GM18858 (cell line): ENCODE data around the gene ZNF263.
A peak's percentile ranks its signal among the peaks of the same experiment; 100 is the strongest.

Experiments
- ATAC-seq: cut with Tn5 transposase; IDR thresholded peaks from one replicate; pipeline ENCODE4 v1.9.1; 2021; ENCODE audit not compliant: unreplicated experiment

ZNF263 gene

DNA sequence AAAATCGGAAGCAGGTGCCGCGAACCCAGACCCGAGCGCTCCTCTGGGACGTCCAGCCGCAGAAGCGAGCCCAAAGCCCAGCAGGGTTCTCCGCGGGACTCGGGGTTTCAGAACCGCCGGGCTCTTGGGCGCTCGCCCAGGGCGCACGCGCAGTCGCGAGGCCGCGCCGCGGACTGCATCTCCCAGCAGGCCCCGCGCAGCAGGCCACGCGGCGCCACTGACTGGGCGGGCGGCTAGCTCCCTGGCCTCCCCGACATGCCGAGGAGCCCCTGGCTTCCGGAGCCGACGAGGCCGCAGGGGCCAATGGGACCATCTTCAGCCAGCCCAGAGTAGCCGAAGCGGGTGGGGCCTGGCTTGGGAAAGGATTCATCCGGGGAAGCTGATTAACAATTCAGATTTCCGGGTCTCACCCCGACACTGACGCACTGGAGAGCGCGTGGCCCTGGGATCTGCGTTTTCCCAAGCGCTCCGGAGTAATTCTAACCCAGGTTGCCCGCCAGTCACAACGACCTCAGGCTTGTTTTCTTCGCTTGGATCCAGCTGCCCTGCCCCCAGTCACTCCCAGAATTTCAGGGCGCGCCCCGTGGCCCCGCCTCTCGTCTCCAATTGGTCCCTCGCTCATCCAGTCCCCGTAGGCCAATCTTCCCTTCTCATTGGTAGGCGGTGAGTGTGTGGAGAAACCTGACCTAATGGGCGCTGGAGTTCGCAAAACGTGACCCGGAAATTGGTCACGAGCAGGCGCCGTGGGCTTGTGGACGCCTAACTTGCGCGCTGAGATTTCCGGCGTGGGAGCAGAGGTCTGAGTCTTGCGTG is at the start of gene ZNF263:
TSS of gene ZNF263 (plus strand) at position 762 of the 813 bp plus-strand sequence. CDS start 328 bp downstream, outside the sequence.
- ATAC-seq = peak; percentile 61

DNA sequence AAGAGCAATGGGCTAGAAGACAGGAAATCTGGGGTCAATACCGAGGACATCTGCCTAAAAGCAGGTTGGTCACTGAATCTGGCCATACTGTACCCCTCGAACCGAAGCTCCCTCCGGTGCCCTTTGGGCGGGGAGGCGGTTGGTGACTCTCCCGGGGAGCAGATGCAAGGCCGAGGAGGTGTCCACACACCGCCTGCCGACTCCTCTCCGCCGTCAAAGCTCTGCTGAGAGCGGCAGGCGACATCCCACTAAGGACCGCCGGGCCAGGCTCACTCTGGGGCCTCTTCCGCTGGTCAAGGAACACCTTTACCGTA is 48.8 kb upstream of the ZNF263 start:
- ATAC-seq = no peak

DNA sequence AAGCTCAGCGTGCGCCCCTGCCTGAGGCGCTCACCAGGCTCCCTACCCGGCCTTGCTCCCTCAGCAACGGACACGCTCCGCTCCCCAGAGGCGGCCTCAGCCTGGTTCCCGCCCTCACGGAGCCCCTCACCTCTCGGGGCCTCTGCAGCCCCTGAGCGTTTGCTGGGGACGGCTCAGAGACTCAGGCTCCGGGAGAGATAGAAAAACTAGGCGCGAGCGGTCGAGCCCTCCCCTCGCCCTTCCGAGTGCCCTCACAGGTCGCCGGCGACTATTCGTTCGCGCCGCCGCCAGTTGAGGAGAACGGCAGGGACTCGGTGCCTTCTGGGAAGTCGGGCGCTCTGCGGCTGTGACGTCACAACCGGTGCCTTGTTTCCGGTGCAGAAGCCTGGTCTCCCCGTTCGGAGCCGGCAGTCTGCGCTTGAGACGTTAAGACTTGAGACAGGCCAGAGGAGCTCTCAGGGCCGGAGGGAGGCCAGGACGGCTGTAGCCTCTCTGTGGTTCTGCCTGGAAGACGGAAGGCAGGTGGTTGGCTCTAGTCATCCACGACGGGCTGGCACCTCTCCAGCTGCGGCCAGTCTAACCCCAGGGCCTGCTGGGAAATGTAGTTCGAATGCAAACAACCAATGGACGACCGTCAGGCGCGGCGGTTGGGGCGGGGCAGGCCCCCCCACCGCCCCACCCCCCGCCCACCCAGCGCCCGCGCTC is 48.3 kb upstream of the ZNF263 start, which contains the start of gene ZNF200:
TSS of gene ZNF200 (minus strand) at position 302 of the 705 bp plus-strand sequence. CDS start 1,403 bp downstream, outside the sequence.
- ATAC-seq = peak; percentile 85

DNA sequence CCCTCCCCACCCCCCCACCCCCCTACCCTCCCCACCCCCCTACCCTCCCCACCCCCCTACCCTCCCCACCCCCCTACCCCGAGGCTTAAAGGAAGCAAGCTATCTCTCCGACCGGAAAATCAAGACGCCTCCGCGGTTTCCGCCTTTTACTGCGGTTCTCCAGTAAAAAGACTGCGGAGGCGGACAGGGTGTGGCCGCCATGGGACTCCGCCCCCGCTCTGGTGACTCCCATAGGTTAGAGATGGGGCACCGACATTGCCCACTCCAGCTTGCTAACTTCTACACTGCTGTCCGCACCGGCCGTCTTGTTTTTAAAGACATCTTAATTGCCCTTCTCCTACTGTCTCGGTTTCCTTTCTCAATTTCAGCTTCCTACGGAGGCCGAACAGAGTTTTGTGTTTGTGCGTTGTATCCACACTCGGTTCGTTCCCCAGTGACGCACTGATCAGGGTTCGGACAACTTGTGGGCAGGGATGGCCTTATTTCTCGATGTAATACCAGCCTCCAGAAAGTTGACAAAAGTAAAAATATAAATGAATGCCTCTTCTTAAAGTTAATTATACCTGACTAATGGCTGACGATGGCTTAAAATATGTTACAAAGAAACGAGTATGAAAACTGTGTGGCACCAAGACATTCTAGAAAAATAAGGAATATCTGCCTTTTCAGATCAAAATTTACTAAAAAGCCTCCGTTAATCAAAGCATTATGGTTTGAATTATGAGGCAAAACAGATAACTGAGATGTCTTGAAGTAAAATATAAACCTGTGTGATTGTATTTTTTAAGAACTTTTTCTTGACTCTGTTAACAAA is 47.2 kb upstream of the ZNF263 start:
- ATAC-seq = no peak

DNA sequence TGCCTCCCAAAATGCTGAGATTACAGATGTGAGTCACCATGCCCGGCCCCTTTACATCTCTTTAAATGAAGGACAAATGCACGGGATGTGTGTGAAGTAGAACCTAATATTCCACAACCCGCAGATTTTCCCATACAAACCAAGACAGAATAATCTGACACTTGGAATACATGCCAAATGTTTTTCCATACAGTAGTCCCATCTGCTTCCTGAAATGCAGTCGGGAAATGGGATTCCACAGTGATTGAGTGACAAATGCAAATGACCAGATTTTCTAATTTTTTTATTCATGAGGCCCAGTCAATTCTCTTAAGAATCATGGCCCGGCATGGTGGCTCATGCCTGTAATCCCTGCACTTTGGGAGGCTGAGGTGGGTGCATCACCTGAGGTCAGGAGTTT is 41.5 kb upstream of the ZNF263 start:
- ATAC-seq = no peak

DNA sequence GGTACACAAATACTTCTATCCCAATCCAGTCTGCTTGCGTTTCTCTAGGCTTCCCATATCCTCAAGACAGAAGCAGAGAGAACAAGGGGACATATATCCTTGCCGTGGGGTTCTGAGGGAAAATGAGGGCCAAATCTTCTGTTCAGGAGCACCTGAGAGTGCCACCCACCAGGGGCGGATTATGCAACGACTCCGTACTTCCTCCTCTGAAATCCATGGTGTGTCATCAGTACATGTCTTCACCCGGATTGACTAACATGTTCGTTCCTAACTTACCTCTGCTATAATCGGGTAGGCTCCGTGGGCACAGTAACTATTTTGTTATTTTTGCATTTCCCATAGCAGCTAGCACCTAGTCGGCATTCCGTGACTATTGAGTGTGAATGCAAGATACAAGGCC is 40.6 kb upstream of the ZNF263 start:
- no peak for ATAC-seq

DNA sequence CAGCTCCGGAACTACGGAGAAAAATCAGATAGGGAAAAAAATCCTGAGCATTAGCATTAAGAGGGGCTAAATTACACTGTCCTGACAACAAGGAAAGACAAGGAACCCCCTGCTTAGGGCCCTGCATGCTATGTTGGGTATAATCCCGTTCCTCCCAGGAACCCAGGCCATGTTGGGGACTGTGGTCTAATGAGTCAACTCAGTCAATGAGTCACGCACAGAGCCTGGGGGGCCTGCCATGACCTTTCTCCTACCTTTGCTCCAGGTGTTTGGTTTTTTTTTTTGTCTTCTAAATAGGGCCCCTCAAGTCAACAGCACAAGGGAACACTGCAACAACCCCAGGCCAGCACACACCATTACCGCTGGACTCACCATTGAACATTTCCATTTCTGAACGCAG is 39.4 kb upstream of the ZNF263 start:
- no peak for ATAC-seq

DNA sequence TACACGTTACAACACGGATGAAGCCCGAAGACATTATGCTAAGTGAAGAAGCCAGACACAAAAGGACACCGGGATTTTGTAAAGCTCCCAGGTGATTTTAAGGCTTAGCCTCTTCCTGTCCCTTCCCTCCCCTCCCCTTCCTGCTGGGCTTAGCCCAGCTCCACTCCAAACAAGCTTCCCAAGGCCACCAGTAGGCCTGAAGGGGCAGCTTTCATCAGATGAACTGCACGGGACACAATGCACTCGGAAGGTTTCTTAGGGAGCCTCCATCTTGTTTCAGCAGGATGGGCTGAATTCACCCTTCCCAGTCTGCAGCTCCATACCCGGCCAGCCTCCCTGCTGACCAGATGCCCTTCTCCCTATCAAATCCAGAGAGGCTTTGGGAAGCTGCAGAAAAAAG is 37.3 kb upstream of the ZNF263 start:
- no peak for ATAC-seq

DNA sequence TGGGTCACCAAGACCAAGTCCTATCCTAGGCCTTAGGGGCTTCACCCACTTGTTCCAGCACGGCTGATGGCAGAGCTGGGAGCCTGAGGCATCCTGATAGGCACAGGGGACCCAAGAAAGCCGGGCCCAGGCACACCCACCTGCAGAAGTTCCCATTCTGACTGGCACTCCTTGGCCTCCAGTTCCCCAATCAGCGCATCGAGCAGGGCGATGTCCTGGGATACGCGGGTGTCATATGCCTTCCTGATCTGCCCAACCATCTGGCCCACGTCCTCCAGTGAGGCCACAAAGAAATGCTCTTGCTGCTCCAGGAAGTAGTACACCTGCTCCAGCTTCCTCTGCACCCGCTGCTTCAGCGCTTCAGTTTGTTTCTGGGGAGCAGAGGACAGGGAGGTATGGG is 36.4 kb upstream of the ZNF263 start:
- ATAC-seq = no peak

DNA sequence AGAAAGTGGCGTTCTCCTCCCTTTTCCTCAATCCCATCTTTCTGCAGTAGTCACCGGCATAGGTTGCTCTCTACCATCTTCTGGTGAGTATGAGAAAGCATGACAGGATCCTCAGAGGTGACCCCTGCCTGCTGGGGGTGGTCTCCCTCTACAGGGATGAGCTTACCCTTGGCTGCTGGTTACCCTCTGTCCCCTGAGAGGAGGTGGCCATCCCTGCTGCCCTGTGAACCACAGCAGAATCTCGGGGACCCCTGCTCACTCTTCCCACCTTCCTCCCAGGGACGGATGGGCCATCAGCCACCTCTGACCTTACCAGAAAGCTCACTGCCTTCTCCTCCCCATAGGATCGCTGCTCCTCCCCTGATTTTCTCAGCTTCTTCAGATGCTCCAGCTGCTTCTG is 34.7 kb upstream of the ZNF263 start:
- no peak for ATAC-seq

DNA sequence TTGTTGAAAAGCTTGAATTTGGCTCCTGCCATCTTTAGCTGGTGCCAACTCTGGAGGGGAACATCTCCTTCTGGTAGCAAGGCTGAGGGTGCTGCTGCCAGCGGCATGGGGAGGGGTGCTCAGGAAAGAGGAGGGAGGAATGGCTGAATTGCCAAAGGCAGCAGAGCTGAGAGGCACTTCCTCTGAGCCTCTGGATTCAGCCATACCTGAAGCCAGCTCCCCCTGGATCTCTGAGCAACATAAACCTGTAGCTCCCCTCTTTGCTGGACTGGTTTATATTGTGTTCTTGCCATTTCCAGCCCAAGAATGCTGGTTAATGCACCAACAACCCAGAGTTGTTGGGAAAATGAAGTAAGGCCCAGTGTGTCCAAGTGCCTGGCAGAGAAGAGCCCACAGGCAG is 34.3 kb upstream of the ZNF263 start:
- no peak for ATAC-seq

DNA sequence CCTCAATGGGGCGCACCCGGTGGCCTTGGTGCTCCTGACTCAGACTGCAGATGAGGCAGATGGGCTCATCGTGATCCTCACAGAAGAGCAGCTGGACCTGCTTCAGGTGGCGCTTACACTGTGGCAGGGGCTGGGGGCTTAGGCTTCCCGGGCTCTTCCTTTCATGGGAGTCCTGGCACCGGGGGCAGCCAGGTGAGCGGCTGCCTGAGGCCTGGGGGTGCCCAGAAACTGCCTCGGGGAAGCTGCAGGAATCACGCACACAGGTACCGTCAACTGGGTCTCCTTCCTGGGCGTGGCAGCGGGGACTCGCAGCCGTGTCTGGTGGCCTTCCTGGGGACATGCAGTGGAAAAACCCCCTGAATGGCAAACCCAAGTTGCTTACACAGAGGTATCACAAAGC is 33.8 kb upstream of the ZNF263 start:
- no peak for ATAC-seq

DNA sequence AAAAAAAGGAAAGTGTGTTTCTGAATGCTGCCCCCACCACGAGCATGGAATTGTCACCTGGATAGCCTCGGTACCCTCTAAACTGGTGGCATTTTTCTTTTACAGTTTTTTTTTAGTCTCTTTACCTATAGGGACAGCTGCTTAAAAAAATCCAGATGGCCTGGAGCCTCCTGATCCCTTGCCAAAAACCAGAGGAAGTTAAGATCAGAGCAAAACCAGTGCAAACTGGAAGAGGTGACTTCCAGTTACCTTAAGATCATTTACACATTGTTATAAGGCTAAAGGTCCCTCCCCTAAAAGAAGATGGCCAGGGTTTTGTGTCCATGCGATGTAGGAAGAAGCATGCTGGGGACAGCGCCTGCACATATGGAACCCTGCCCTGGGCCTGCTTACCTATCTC is 30.3 kb upstream of the ZNF263 start:
- no peak for ATAC-seq

DNA sequence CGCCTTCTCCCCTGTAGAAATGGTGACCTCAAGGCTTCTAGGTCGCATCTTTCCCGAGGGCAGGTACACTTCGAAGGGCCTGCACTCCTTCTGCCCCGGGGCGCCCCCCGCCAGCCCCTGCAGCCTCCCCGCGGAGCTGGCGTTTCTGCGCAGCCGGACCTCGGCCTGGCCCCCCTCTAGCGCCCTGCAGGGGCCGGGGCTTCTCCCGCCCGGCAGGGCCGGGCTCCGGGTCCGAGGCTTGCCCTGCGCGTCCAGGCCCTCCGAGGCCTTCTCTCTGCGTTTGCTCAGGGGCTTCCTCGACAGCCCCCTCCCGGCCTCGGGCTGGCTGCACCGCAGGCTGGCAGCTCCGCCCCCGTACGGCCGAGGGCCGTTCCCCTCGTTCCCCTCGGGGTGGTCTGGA is 29.0 kb upstream of the ZNF263 start:
- ATAC-seq = no peak

DNA sequence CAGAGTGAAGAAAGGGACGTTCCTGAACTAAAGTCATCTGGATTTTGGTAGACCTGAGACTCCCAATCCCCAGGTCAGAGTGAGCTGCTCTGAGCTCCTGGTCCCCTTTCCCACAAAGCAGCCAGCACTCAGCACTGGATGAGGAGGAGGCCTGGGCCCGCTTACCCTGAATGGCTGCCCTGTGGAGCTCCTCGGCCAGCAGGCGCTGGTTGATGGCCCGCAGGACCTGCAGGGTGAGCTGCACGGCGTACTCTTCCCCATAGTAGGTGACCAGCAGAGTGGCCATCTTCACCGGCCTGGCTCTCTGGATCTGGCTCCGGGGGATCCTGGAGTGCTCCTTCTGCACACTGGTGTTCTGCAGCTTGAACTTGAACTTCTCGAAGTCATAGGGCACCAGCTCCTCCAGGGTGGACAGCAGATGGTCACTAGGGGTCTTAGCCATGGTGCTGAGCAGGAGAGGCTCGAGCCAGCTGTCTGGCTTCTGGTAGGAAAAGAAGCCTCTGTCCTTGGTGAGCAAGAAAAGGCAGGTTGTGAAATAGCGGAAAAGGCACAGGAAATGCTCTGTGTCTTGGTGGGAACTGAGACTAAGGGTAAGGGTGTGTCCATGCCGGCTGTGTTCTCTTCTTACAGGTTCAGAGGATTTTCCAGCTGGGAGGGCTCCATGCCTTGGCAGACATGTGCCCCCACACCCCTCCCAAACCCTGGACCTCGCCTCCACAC is 27.0 kb upstream of the ZNF263 start, which contains the start of gene MEFV:
TSS of gene MEFV (minus strand) at position 488 of the 720 bp plus-strand sequence. CDS start at position 442, 46 bp downstream.
- ATAC-seq = no peak

DNA sequence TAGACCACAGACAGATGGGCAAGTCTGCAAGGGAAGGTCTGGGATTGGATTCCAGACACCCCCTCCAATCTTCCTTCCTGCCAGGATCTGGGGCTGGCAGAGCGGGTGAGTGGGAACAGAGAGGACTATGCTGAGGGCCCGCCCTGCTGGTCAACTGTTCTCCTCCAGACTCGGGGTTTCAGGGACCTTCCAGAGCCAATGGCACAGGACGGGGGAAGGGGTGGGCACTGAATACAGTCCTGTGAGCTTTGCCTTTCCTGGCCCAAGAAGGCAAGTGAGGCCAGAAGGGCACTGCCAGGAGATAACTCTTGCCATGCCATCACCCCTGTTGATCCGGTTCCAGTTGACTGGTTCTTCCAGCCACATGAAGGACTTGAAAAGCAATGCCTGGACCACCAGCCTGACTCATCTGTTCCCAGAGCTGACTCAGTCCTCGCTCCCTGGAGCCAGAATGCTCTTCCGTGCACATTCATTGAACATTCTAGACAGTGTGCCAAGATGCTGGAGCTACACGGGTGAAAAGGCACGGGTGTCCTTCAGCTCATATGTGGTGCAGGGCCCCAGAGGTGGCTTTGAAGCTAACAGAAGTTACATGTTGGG is 26.3 kb upstream of the ZNF263 start:
- ATAC-seq = no peak

DNA sequence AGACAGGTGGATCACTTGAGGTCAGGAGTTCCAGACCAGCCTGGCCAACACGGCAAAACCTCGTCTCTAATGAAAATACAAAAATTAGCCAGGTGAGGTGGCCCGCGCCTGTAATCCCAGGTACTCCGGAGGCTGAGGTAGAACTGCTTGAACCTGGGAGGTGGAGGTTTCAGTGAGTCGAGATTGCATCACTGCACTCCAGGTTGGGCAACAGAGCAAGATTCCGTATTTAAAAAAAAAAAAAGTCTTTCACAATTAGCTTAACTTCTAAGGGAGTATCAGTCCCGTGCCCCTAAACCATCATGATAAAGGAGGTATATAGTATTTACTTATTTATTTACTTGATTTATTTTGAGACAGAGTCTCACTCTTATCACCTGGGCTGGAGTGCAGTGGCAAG is 23.5 kb upstream of the ZNF263 start:
- no peak for ATAC-seq

DNA sequence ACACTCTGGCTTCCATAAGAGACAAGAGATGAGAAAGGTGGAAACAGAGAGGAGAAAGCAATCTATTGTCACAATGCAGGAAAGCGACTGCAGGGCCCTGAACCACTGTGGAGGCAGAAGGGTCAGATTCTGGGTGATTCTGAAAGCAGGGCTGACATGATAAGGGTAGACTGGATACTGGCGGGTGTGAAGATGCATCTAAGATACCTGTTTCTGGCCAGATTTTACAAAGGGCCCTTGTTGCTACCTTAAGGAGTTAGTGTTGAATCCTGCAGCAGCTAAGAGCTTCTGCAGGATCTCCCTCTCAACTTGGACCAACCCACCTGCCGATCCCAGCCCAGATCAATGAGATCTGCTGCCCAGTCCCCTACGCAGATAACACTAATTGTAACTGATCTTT is 20.8 kb upstream of the ZNF263 start:
- ATAC-seq = no peak

DNA sequence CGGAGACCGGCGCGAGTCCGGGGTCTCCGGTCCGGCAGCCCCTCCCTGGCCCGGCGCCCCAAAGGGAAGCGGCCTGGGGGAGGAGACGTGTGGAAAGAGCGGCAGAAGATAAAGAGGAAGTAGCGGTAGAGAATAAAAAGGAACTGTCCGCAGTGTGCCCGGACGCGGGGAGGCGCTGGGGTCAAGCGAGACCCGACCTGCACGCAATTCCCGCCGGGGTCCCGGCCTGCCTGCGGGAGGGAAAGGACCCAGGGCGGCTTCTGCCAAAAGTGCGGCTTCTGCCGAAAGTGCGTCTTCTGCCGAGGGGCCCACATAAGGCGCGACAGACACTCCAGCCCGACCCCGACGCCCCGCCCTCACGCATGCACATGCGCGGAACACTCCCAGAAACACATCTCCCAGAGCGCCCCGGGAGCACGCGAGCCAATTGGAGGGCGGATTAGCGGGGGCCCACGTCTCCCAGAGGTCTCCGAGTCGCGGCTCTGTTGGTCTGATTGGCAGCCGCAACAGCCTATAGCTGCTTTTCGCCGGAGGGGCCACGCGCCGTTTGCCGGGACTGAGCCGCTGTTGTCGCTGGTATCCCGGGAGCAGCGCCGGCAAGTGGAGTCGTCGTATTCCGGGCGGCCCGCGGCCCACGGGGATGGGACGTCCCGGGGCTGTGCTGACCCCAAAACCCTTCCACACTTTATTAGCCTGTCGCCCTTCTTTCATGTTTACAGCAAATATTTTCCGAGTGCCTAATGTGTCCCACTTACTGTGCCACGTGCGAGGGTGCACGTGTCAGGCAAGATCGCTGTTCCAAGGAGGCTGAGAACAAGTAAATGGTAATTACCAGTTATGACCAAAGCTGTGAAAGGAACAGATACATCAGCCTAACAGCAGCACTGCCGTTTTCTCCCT is 18.9 kb upstream of the ZNF263 start:
- ATAC-seq = peak; percentile 69
